Fibroblast of mammary gland (primary cell): ENCODE data around the gene GDF15.
A peak's percentile ranks its signal among the peaks of the same experiment; 100 is the strongest.

ENCODE experiments used
- DNase-seq: peaks from one replicate; pipeline ENCODE4 v3.0.0-alpha.2; 2010; ENCODE audit warnings: low read depth
- H3K4me3 ChIP-seq: 2 replicates; pipeline ENCODE4 v1.5.1; 2011; ENCODE audit warnings: low read depth, mild to moderate bottlenecking, low read length, moderate library complexity; ENCODE audit not compliant: control insufficient read depth
- CTCF ChIP-seq: conservative IDR thresholded peaks from 2 replicates; pipeline ENCODE4 v1.5.1; 2011; ENCODE audit warnings: low read depth, low read length, inconsistent platforms; ENCODE audit not compliant: control insufficient read depth, insufficient read depth

The GDF15 gene

DNA sequence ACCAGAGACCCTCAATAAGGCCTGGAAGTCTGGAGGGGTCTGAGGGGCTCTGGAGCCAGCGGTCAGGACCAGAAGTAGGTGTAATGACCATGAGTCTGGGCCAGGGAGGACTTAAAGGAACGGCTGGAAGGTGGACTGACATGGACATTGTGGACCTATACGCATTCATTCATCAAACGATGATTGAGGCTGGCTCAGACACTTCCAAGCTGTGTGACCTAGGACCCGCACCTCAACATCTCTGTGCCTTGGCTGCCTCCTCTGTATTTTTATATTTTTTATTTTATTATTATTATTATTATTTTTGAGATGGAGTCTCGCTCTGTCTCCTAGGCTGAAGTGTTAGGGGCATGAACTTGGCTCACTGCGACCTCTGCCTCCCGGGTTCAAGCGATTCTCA is 20.8 kb downstream of the GDF15 start:
- H3K4me3 ChIP-seq: no peak overlapping the region
- TF ChIP-seq CTCF: no peak
- DNase-seq: no peak

DNA sequence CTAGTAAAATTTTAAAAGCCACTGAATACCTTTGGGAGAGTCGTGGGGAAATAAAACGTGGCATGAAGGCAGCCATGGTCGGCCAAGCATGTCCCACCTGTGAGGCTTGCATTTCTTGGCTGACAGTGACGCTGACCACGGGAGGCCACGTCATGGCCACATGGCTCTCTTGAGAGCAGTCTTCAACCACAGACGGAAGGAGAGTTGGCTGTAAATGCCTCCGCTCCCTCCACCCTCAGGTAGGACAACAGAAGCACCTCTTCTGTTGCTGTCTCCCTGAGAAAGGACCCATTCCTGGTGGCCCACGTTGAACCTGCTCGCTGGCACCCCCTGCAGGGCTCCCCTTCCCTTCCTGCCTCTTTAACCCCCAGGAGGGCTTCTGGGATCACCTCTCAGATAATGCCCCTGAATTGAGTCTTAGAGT is 22.1 kb downstream of the GDF15 start:
- peak; percentile 43 for TF ChIP-seq CTCF
- H3K4me3 ChIP-seq: no peak overlapping the region
- DNase-seq: no peak

- no peak for DNase-seq
- no peak for TF ChIP-seq CTCF
- H3K4me3 ChIP-seq: no peak overlapping the region
These were observed 26.8 kb downstream of the GDF15 start for GRCh38 chr19:18412610-18413239.

GRCh38 chr19:18414504-18415177 is 28.7 kb downstream of the GDF15 start:
- peak overlapping the region; percentile 43 for H3K4me3 ChIP-seq

DNA sequence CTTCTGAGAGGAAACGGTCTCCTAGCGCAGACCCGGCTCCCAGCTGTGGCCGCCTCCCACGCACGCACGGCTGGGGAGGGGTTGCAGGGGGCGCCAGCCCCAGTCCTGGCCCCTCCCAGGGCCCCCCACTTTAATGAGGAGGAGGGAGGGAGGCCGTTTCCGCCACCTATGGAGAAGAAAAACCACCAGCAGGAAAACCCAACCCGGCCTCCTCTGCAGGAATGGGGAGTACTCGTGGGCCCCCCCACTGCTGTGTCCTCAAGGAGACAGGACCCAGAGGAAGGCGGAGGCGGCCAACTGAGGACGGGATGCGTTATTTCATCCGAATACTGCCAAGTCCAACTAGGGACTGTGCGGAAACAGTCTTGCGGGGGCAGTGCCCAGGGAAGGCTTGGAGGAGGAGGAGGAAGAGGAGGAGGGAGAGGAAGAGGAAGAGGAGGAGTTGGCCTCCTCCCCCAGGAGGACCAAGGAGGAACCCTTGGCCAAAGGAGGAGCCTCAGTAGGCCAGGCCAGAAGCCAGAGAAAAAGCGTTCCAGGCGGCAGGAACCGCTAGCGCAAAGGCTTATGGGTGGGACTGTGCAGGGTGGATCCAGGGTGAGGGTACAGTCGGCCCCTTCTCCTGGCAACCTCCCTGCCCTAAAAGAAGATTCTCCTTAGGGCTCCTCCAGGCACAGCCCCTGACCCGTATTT is 29.4 kb downstream of the GDF15 start:
- TF ChIP-seq CTCF: no peak
- H3K4me3 ChIP-seq: peak overlapping the region; percentile 43
- peak; percentile 90 for DNase-seq

More at GRCh38 chr19:18414504-18415177, 28.7 kb downstream of the GDF15 start:
- no peak for DNase-seq
- TF ChIP-seq CTCF: no peak

DNA sequence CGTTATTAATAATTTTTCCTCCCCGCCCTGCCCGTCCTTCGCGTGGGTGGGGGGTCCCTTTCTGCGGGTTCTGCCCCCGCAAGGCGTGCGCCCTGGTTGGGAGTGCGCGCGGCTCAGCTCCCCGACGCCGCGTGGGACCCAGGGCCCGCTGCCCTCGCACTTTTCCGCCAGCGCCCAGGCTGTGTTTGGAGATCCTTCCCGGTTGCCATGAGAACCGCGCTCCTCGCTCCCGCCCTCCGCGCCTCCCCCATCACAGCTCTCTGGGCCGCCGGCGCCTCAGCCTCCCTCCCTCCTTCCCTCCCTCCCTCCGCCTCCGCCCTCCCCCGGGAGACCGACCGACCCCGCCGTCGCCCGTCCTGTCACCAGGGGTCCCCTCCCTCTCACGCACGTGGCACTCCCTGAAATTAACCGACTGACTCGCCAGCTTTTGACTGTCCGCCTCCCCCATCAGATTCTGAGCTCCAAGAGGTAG is 30.9 kb downstream of the GDF15 start:
- DNase-seq: peak; percentile 83
- peak overlapping the region; percentile 38 for H3K4me3 ChIP-seq
- no peak for TF ChIP-seq CTCF
